Stimulated activated CD8-positive, alpha-beta memory T cell treated with anti-CD3 and anti-CD28 coated beads, Interleukin-4, amount 100 ng/mL, for 4 hours (primary cell): ENCODE measurements around the gene DGKB.

Experiments
- DNase-seq, 2 donors: peaks; one replicate each; pipeline ENCODE4 v3.0.0-alpha.2; 2020; ENCODE audit warnings: low read depth in 2 of 2, low spot score in 1 of 2

Gene DGKB

DNA sequence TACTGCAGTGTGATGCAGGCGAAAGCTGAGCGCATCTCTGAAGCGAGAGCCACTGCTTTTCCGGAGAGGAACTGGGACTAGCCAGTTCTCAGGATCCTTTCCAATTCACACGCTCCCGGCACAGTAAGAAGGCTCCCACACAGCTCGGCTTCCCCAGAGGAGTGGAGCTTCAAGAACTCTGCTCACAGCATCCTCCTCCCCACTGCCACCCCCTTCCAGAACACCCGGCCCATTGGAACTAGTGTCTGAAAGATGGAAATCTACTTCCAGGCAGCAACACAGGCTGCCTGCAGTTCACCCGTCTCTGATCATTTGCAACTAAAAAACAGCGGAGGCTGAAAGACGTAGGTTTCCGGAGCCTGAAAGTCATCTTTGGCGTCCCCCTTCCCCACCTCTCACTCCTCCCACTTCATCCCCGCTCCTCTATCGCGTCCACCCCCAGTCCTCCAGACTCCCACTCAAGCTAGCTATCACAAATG is at the start of gene DGKB:
Gene DGKB (minus strand): TSS at position 163 of the 479 bp plus-strand sequence.
- no peak for DNase-seq

DNA sequence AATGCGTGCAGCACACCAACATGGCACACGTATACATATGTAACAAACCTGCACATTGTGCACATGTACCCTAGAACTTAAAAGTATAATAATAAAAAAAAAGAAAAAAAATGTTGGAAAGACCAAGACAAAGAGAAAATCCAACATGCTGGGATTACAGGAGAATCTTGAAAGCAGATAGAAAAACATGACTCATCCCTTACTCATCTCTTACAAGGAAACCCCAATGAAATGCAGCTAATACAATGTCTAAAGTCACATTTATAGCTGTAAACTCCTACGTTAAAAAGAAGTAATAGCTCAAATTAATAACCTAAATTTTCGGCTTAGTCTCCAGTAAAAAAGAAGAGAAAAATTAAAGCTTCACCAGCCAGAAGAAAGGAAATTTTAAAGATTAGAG is 47.5 kb upstream of the DGKB start:
- no peak for DNase-seq

DNA sequence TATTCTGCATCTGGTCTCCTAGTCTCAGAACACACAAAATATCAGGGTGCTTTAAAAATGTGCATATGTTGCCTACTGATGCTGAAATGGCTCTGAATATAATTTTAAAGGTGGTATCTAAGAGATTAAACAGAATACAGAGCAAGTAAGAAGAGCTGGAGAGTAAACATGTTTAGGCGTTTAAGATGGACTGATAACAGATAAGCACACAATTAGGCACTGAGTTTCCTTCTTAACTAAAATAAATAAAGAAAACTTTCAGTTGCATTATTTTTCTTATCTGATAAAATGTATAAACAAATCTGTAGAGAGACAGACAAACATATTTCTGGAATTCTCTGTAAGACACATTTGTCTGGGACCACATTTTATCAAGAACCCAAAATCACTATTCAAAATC is 35.6 kb upstream of the DGKB start:
- no peak for DNase-seq

DNA sequence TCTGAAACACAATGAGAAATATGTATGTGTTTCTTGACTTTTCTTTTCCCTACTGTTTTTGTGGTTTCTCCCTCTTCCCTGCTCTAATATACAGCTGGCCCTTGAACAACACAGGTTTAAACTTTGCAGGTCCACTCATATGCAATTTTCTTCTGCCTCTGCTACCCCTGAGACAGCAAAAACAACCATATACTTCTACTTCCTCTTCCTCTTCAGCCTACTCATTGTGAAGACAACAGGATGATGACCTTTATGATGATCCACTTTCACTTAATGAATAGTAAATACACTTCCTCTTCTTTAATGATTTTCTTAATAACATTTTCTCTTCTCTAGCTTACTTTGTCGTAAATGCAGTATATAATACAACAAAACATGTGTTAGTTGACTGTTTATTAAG is 35.0 kb upstream of the DGKB start:
- no peak for DNase-seq

DNA sequence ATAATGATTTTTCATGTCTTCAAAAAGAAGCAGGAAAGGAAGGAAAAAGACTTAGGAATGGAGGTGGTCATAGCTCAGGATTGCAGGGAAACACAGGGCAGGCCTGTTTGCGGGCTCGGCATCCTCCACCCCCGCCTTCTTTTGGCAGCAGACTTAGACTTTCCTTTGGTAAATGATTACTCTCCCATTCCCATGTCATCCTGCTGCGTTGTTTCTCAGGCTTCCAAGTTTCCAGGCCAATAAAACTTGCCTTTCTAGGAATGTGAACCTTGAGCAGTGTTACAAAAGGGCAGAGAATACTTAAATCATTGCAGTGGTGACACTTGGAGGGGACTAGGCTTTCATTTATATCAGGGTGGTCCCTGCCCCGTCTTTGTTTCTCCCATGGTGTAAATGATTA is 34.0 kb upstream of the DGKB start:
- no peak for DNase-seq

DNA sequence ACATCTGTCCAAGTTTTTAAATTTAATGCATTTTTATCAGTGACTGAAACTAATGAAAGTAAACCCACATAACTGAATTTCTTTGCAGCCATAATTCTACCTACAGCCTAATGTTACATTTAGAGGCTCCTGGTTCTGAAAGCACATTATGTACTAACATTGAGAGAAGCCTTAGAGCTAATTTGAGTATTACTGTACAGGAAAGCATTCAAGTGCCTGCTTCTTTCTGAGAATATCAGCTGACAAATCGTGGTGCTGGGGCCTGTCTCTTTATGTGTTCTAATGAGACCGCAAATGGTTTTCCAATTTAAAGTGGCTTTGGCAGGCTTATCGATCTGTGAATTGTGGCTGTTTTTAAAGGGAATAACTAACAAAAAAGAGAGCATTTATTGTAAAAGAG is 32.3 kb upstream of the DGKB start:
- DNase-seq = no peak

DNA sequence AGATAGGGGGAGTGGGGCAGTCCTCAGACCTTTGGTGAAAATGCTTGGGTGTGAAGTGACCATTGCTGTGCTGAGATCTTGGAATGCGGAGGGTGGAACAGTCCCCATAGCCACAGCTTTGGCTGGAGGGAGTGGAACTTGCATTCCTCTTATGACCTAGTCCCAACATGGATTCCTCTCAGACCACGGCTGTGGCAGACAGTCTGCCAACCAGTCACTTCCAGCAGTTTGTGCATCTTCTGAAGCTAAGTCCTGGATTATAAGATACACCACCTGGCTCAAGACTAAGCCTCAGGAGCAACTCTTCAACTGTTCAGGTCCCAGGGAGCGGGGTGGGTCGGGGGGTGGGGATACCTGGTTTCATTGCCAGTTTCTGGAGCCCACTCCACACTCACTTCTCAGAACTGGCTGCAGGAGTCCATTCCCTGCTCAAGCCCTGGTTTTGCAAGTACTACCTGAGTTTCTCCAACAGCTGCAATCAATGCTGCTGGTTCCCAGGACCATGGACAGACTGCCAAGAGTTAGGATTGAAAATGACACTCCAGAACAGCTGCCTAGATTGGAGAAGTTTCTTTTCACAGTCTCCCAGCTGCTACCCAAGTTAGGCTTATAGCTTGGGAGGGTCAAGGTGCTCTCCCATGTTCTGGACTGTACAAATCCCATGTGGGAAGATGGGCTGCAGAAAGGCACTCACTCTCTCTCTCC is 29.1 kb upstream of the DGKB start:
- no peak for DNase-seq

DNA sequence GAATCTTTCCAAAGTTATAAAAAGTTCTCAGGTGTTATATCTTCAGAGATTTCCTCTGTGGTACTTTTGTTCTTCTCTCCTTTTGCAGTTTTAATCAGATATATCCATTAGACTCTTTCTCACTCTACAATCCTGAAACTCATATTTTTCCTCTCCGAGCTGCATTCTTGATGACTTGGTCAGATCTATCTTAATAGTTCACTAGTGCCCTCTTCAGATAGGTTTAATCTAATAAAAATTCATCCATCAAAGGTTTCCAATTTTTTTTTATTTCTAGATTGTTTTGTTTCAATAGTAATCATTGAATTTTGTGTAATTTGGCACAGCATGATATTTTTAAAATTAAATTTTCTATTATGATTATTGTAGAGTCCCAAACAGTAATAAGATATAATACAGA is 21.8 kb upstream of the DGKB start:
- no peak for DNase-seq

DNA sequence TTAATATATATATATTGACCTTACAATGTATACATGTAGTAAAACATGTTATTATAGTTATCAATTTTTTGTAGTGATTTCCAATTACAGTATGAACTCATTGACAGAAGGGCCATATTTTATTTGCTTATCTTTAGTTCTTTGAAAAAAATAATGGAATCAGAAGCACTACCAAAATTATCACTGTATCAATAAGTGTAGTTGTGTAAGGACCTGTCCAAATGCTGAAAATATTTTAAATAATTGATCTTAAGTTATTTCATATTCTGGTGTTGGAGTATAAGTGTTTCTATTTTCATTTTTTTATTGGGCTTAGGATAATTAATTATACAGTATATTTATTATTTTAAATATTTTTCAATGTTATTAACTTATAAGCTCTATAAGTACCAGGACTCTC is 8.5 kb upstream of the DGKB start:
- DNase-seq = no peak

DNA sequence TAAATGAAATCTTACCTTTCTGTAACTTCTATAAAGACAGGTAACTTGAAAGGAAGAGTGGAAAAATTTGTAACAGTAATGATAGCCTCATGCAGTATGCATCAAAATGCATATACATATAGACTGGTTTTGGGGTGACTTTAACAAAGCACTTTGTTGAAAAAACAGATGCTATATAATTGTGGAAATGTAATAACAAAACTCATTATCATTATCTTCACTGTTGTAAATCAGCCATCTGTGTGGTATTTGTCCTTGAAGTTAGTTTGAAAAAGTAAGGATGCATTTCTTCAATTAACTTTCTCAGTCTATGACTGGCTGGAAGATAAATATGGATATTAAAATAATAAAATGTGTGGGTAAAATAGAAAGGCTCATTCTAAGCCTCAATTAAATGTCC is 6.1 kb upstream of the DGKB start:
- no peak for DNase-seq

DNA sequence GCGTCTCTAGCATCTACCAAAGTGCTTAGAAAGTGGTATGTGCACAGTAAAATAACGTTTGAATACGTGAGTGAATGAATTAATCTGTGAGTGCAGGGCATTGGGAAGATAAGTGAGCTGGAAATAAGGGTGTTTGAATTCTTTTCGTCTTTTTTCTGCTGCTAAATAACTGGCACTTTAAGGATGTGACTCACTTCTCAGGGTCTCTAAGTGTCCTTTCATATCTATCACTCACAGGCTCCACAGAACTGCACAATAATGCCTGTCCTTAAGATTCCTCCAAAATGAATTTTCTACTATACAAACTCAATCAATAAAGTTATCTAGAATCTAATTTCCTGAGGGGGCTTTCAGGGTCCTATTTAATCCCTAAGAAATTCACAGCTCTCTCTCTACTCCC is 3.2 kb upstream of the DGKB start:
- DNase-seq = no peak

DNA sequence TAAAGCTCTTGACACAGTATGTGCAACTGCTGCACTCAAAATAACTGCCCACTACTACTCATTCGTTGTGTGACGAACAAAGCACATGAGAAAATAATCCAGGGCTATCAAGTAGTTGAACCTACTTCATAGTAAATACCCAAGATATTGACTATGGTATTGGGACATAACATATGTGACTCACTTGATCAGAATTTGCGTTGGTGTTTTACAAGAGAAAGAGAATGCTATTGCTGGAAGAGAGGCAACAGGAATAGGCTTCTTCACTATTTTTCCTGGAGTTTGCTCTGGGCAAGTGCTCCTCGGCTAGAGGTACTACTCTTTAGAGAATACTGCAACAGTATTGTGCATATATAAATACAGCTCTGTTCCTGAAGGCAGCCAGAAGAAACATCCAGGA is 2.5 kb downstream of the DGKB start:
- DNase-seq = no peak

DNA sequence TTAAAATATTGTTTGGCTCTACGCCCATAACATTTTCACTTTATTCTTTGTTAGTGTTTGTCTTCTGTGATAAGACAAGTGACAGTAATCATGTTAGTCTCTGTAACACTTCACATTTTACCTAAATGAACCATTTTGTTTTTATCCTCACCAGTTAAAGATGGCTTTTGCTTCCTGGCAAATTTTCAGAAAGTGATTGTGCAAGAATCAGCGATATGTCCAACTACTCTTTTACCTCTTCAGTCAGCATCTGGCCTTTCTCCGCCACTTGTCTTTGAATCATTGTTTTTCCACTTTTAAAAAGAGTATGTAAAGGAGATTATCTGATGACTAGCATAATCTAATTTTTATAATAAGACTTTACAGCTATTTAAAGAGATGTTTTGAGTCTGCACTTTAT is 3.5 kb downstream of the DGKB start:
- no peak for DNase-seq

DNA sequence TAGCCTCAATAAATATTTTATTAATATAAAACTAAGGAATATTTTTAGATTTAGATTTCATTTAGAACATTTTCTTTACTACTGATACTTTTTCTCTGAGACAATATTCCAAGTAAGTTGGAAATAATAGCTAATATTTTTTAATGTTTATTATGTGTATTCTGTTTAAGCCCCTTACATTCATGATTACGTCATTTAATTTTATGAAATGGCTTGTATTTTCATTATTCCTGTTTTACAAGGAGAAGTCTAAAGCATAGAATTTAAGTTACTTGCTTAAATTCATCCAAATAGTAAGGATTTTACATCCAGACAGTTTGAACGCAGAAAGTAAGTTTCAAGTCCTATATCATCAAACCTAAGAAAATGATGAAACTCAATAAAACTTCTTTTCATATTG is 6.1 kb downstream of the DGKB start:
- no peak for DNase-seq

DNA sequence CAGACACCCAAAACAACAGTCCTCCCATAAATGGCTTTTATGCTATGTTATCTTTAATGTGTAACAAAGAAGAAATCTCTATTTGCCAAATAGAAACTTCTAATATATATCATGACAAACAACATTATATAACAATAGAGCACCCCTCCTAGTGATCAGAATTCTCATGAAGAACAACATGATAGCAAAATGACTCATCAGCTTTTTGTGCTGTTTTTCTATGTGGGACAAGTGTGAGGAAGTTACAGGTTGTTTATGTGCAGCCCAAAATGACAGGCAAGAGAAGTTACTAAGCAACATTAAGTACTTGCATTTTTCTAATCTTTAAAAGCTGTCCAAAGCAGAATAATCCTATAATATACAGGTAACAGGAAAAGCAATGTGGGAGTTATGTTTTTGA is 7.7 kb downstream of the DGKB start:
- no peak for DNase-seq

DNA sequence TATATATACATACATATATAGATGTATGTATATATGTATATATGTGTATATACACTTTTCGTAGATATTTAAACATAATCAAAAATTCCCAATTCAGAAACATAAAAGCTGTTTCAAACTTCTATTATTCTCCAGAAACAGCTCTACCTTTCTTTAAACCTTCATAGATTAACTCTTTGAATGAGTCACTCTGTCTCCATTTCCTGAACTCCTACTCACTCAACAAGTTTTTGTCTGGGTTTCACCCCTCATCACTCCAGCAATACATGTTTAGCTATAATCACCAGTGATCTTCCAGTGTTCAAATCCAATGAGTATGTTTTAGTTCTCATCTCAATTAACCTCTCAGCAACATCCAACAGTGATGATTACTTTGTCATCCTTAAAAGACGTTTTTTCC is 9.6 kb downstream of the DGKB start:
- no peak for DNase-seq

DNA sequence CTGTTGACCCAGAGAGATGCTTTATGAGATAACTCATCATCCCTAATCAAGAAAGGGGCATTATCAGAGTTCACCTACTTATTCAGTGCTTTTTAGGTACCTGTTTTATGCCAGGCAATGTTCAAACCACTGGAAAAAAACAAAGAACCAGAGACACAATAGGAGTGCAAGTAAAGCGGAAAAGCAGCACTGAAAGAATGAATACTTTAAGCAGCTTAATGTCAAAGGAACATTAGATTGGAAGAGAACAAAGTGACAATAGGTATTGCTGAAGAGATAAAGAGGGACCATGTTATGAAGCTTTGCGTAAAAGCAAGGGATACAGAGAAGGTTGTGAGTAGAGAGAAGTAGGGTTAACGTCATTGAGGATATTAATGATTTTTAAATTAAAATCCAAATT is 11.3 kb downstream of the DGKB start:
- no peak for DNase-seq

DNA sequence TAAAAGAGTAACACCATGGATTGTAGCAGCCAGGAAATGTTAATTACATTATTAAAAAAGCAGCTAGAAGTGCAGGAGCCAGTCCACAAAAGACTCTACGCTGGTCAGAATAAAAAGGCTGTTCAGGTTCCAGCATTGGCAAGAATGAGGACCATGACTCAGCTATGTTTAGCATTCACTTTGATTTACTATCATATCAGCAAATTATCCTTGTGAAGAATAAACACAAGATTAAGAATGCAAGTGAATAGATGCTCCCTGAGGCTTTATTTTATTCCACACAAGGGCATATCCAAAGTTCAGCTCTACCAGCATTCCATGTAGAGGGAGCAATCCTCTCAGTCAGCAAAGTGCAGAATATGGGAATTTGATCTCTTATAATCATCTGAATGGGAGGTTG is 13.6 kb downstream of the DGKB start:
- DNase-seq = no peak

DNA sequence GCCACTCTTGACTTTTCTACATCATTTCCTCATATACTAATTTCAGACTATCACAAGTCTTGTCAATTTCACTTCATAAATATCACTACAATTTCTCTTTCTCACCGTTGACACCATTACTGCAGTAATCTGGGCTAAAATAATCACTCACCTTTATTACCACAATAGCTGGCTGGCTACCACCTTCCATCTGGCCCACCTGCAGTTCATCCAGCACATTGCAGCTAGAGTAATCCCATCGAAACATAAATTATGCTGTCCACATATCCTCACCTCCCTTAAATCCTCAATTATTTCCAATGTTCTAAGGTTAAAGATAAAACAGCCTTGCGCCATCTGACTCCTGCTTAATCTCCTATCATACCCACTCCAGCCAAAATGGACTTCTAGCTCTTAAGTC is 16.0 kb downstream of the DGKB start:
- no peak for DNase-seq

DNA sequence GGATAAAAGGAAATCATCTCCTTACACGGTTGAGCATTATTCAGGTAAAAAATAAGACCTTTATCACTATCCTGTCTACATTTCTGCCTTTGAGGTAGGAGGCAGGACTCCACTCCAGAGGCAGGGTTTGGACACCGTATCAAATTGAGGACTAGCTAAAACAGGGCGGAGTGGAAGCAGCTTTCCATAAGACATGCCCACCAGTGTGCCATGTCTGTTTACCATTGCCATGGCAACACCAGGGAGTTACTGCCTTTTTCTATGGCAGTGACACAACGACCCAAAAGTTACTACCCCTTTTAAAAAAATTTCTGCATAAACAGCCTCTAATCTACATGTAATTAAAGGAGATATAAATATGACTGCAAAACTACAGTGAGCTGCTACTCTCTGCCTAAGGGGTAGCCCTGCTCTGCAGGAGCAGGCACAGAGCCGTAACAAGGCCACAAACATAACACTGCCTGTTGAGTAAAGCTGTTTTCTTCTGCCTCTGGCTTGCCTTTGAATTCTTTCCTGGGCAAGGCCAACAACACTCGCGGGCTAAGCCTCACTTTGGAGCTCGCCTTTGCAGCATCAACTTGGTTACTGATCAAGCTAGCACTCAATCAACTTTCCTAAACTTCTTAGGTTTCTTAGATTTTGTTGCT is 26.5 kb downstream of the DGKB start:
- no peak for DNase-seq

DNA sequence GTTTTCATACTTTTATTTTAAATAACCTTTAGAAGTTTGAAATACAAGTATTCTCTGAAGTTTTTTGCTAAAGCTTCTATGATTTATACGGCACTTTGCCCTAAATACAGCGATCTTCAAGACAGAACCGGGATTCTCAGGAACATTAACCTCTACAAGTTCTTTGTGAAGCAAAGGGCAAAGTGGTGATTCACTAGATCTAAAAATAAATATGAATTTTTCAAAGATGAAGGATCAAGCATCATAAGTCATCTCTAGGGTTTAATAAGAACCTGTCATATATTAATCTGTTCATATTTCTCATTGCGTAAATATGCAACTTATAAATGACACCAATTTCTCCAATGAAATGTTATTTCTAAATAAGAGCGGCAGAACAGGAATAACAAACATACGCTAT is 30.7 kb downstream of the DGKB start:
- DNase-seq = no peak

DNA sequence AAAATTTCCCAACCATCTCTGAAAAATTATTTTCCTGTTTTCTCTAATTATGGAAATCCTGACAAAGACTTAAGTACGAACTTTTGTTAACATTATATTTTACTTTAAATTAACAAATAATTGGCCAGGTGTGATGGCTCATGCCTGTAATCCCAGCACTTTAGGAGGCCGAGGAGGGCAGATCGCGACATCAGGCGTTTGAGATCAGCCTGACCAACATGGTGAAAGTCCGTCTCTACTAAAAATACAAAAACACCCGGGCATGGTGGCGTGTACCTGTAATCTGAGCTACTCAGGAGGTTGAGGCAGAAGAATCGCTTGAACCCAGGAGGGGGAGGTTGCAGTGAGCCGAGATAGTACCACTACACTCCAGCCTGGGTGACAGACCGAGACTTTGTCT is 32.2 kb downstream of the DGKB start:
- no peak for DNase-seq

DNA sequence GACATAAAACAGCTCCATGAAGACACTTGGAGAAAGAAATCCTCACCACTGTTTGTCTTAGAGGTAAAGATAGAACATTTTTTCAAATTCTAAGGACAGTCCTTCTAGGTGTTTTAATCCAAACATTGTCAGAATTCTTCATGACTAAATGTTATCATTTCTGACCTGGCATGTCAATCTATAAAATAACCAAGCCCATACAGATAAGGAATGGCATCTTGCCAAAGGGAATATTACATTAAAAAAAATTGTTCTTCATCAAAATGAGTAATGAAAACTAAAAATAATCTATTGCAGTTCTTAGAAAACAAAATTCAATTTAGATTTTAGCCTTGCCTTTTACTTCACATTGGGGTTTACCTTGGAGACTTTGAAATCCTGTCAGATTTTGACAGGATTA is 33.6 kb downstream of the DGKB start:
- DNase-seq = no peak
